ENCODE results near the gene CATSPERB.

- no peak for TF ChIP-seq POLR2AphosphoS5 (IDR thresholded peaks at IDR 0.05; ENCODE audit: low read depth)
- TF ChIP-seq EZH2 (IDR thresholded peaks at IDR 0.05; ENCODE audit: low read depth, unreplicated experiment), result no peak
Measured at GRCh38 chr14:91774140-91775096, 42.5 kb upstream of the CATSPERB start.

Measured in GM23338 (cell line).